Epithelial cell of proximal tubule (primary cell): ENCODE data around the gene MAST4. TPM values are rescaled to one million over a fixed set of nuclear protein-coding genes. Genes with fewer than 3 reads are reported as not detected.

Source experiments
- DNase-seq: peaks from one replicate; pipeline ENCODE4 v3.0.0-alpha.2; 2011; ENCODE audit warnings: low read depth
- H3K4me3 ChIP-seq: 2 replicates; pipeline ENCODE4 v1.5.1; 2011; ENCODE audit warnings: low read depth, mild to moderate bottlenecking, low read length
- total RNA-seq: library from RNA; depleted of rRNA; stranded (reverse); fragments of >200 nt; gene quantifications from 2 replicates; pipeline ENCODE4 v1.2.3, GENCODE V29; 2015
- TF ChIP-seq, protein P1 (sequence below): conservative IDR thresholded peaks from 2 replicates; pipeline ENCODE4 v1.5.1; 2012; ENCODE audit warnings: low read depth, mild to moderate bottlenecking, low read length

The MAST4 gene
- total RNA-seq, 1 donor from 2014 or later = 17.3 TPM

DNA sequence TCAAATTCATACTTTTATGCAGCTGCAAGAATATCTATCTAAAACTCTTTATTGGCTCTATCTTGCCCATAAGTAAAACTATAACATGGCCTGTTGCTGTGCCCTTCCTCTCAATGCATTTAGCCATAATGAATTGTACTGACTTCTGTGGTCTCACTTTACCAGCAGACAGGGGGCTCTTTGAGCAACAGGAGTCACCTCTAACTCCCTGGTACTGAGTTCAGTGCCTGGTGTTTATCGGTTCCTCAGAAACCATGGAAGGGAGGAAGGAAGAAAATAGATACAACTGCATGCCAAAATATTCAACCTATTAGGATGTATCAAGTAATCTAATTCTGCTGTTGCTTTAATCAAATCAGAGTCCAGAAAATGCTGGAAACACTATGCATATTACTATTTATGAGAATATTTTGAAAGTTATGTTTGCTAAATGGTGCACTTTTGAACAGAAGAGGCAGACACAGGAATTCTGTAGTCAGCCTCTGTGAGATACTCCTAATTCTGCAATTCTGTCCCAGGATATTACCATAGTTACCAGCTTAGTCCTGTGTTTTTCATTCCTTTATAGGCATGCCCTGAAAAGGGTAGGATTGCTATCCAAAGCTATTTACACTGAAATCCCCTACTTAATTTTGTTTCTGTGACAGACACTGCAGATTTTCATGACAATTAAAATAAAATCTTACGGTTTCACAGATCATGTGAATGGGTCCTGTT is 510.6 kb downstream of the MAST4 start:
- DNase-seq = no peak
- no peak overlapping the region for H3K4me3 ChIP-seq
- TF ChIP-seq, protein P1, sequence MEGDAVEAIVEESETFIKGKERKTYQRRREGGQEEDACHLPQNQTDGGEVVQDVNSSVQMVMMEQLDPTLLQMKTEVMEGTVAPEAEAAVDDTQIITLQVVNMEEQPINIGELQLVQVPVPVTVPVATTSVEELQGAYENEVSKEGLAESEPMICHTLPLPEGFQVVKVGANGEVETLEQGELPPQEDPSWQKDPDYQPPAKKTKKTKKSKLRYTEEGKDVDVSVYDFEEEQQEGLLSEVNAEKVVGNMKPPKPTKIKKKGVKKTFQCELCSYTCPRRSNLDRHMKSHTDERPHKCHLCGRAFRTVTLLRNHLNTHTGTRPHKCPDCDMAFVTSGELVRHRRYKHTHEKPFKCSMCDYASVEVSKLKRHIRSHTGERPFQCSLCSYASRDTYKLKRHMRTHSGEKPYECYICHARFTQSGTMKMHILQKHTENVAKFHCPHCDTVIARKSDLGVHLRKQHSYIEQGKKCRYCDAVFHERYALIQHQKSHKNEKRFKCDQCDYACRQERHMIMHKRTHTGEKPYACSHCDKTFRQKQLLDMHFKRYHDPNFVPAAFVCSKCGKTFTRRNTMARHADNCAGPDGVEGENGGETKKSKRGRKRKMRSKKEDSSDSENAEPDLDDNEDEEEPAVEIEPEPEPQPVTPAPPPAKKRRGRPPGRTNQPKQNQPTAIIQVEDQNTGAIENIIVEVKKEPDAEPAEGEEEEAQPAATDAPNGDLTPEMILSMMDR = no peak

GRCh38 chr5:67111779-67112178 is 515.6 kb downstream of the MAST4 start:
- DNase-seq = no peak
- no peak overlapping the region for H3K4me3 ChIP-seq
- TF ChIP-seq, protein P1 = no peak

DNA sequence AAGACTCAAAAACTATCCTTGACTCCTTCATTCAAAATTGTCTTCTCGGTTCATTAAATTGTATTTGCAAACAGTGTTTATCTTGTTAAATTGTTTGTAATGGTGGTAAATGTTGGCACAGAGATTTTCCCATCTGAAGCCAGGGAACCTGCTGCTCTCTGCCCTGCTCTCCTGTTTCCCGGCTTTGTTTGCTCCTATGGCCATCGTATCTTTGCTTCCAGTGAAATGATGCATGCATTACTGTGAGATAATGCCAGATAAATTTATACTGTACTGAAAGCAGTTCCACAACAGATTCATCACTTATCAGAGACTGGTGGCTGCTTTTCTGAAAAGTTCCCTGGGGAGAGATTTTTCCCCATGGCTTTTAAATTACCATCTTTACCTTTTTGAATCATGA is 519.1 kb downstream of the MAST4 start:
- TF ChIP-seq, protein P1 = no peak
- no peak overlapping the region for H3K4me3 ChIP-seq
- DNase-seq = no peak

DNA sequence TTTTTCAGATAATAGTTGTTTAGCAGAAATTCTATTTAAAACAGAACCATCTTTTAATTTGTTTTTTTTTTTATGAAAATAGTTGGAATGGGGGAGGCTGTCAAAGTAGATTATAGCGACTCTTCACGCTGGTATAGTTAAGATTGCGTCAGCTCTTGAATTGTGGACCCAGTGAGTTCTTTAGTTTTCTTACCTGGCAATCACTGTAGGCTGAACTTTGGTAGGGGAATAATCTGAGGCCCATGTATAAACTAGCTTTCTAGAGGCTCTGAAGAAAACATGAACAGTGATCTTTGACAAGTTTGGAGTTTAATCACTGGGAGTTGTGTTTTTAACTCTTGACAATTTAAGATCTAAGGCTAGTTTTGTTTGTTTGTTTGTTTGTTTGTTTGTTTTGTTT is 519.6 kb downstream of the MAST4 start:
- H3K4me3 ChIP-seq = no peak overlapping the region
- TF ChIP-seq, protein P1 = no peak
- no peak for DNase-seq

- TF ChIP-seq, protein P1 = no peak
- no peak for DNase-seq
- no peak overlapping the region for H3K4me3 ChIP-seq
Observed at GRCh38 chr5:67118050-67118620, 521.9 kb downstream of the MAST4 start.

- TF ChIP-seq, protein P1 = no peak
- no peak for DNase-seq
- H3K4me3 ChIP-seq = no peak overlapping the region
Observed at GRCh38 chr5:67119010-67119409, 522.8 kb downstream of the MAST4 start.

DNA sequence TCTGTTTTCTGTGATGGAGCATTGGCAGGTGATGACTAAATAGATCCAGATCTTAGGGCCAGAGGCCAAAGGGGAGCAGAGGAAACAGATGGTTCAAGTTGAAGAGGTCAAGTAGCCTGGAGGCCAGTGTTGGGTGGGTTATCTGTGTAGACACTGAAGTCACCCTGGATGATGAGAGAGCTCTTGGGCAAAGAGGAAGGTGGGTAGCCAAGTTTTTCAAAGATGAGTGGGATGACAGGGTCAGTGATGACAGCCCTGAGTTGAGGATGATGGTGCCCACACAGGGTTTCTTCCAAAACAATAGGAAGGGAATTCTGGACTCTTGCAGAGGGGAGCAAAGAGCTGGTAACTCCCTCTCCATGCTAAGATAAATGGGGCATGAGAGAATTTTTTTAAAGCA is 523.8 kb downstream of the MAST4 start:
- no peak for DNase-seq
- H3K4me3 ChIP-seq = no peak overlapping the region
- TF ChIP-seq, protein P1 = no peak
